Ramos (cell line): ENCODE measurements around the gene PPFIA2.

Source experiments
- in situ Hi-C: fragments of 300-500 bp; cut with MboI; formaldehyde crosslinking; loops from one replicate; pipeline ENCODE4 v1.14.3; 2022; ENCODE audit warnings: low sequenced_read_pairs; ENCODE audit not compliant: unreplicated experiment

The PPFIA2 gene

GRCh38 chr12:81295251-81295650, 463.9 kb downstream of the PPFIA2 start:
- in situ Hi-C loops = no loop called here

GRCh38 chr12:81294325-81295190, 464.6 kb downstream of the PPFIA2 start:
- in situ Hi-C loops = no loop called here

DNA sequence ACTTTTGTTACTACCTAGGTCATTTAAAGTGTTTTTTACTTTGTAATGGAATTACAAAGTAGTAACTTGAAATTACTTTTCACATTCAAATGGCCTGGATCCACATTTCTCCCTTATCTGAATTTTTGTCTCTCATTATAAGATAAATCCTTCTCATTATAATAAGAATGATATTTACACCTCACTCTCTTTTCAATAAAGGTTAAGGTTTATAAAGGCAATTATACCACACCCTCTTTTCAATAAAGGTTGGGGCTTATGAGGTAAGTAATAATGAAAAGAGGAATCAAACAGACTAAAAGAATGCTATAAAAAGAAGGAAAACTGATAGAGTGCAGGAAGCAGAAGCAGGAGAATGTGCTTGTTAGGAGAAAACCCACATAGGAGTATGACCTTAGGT, 470.5 kb downstream of the PPFIA2 start:
- in situ Hi-C loops = no loop called here

GRCh38 chr12:81284137-81284536, 475.0 kb downstream of the PPFIA2 start:
- in situ Hi-C loops = no loop called here

GRCh38 chr12:81274637-81275529, 484.3 kb downstream of the PPFIA2 start:
- in situ Hi-C loops = no loop called here

GRCh38 chr12:81270385-81270784, 488.8 kb downstream of the PPFIA2 start:
- in situ Hi-C loops = no loop called here

- in situ Hi-C loops = no loop called here
Measured at GRCh38 chr12:81263072-81263471, 496.1 kb downstream of the PPFIA2 start.

GRCh38 chr12:81261508-81262207, 497.5 kb downstream of the PPFIA2 start:
- in situ Hi-C loops = no loop called here

- in situ Hi-C loops = no loop called here
Measured at GRCh38 chr12:81259360-81259759, 499.8 kb downstream of the PPFIA2 start.

GRCh38 chr12:81257947-81258551, 501.1 kb downstream of the PPFIA2 start:
- in situ Hi-C loops = no loop called here

DNA sequence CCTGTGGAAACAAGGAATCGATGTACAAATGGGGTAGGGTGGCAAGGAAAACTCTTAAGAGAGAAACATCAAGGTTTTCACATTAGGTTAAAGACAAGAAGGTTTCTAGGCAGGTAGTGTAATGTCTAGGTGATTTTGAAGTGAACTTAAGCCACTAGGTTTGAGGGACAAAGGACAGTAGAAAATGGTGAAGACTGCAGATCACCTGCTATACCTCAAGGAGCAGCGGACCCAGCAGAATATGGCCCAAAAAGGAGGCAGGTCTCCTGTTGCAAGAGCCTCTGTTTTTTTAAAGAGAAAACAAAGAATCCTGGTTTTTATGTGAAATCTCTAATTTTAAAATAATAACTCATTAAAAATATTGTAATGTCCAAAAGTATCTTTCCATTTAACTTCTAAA, 503.2 kb downstream of the PPFIA2 start:
- in situ Hi-C loops = no loop called here

DNA sequence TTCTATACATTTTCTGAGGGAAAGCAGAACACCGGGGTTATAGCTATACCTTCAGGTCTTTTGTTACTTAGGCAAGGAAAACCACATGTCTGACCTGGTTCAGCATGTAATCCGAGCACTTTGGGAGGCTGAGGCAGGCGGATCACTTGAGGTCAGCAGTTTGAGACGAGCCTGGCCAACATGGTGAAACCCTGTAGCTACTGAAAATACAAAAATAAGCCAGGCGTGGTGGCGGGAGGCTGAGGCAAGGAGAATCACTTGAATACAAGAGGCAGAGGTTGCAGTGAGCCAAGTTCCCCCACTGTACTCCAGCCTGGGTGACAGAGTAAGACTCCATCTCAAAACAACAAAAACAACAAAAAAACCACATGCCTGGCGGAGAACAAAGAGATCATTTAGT, 503.7 kb downstream of the PPFIA2 start:
- in situ Hi-C loops = no loop called here

- in situ Hi-C loops = no loop called here
Measured at GRCh38 chr12:81253360-81253759, 505.8 kb downstream of the PPFIA2 start.

- in situ Hi-C loops = no loop called here
Measured at GRCh38 chr12:81252228-81252627, 506.9 kb downstream of the PPFIA2 start.

GRCh38 chr12:81249976-81250375, 509.2 kb downstream of the PPFIA2 start:
- in situ Hi-C loops = no loop called here

DNA sequence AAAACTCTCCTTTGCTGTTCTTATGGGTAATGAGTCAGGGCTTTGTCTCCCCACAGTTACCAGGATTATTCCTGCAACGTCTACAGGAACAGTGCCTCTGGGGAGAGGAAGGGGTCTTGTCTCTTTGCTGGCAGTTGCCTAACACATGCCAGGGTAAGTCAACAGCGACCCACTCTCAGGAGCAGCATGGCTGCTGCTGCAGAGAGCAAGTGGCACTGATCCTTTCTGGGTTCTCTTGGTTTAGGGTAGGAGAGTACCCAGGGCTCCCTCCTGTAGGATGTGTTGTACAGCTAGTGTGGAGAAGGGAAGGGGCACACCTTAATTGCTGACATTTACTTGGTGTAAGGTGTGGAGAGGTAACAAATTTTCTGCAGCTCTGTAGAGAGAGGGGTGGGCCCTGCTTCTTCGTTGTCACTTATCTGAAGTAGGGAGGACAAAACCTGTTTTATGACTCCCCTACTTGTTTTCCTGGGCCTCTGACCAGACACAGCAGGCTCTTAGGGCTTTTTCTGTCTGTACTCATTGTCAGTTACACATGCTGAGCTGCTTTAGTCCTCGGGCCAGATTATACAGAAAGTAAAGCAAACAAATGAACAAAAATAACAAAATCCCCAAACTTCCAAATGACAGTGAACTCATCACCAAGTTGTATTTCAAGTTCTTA, 513.1 kb downstream of the PPFIA2 start:
- in situ Hi-C loops = no loop called here

- in situ Hi-C loops = no loop called here
Measured at GRCh38 chr12:81245458-81245857, 513.7 kb downstream of the PPFIA2 start.

DNA sequence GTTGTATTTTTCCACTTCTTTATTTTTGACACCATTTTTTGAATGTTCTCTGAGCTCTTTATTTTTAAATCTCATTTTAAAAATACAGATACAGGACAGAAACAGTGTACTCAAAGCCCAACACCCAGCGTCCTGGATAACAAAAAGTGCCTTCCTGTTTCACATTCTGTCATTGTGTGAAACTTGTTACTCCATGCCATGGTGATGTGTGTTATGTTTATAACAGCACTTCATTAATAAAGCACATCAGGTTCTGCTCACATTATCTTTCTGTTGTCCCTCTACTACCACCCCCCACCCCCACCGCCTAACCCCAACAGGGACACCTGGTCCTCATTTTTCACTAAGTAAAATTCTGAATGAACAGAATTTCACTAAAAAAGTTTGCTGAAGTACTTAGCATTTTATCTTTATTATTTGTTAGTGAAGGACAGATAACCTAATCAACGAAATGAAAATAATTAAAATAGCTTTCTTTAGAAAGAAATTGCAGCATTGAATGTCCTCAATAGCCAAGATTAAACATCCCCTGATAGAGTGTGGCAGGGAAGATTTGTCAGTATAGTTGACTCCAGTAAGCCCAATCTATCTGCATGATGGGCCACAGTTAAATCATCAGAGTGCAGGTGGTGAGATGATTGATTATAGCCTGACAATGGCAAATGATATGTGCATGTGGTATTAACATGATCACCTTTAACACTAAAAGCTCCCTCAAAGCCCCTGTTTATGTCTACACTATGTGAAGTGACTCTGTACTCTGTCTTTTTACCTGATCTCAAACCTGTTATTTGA, 527.4 kb downstream of the PPFIA2 start:
- in situ Hi-C loops = no loop called here

DNA sequence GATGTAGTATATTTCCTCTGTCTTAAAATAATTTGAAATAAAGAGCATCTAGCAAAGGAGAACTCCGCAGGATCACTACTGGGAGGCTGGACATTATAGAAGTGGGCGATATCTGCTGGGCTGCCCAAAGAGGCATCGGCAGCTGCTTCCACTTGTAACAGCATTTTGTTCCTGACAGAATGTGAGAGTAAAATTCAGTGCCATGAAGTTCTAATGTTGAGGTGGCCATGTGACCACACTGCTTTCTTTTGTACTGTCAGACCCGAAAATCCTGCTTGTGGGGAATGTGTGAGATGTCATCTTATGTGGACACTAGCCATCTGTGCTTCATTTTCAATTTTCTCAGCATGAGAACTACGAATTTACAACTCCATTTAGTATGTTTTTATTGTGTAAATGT, 529.4 kb downstream of the PPFIA2 start:
- in situ Hi-C loops = no loop called here
